Activated CD8-positive, alpha-beta memory T cell treated with anti-CD3 and anti-CD28 coated beads, Interleukin-2, amount 50 U/mL, for 48 hours (primary cell): ENCODE measurements around the gene TTC6.
"Not testable (repeated sequence)": the region's sequence is repeated elsewhere in the genome, so short reads cannot be mapped to it uniquely, and the experiment has no call there.

Source experiments
- DNase-seq: peaks from one replicate; pipeline ENCODE4 v3.0.0-alpha.2; 2020

TTC6 gene, protein sequence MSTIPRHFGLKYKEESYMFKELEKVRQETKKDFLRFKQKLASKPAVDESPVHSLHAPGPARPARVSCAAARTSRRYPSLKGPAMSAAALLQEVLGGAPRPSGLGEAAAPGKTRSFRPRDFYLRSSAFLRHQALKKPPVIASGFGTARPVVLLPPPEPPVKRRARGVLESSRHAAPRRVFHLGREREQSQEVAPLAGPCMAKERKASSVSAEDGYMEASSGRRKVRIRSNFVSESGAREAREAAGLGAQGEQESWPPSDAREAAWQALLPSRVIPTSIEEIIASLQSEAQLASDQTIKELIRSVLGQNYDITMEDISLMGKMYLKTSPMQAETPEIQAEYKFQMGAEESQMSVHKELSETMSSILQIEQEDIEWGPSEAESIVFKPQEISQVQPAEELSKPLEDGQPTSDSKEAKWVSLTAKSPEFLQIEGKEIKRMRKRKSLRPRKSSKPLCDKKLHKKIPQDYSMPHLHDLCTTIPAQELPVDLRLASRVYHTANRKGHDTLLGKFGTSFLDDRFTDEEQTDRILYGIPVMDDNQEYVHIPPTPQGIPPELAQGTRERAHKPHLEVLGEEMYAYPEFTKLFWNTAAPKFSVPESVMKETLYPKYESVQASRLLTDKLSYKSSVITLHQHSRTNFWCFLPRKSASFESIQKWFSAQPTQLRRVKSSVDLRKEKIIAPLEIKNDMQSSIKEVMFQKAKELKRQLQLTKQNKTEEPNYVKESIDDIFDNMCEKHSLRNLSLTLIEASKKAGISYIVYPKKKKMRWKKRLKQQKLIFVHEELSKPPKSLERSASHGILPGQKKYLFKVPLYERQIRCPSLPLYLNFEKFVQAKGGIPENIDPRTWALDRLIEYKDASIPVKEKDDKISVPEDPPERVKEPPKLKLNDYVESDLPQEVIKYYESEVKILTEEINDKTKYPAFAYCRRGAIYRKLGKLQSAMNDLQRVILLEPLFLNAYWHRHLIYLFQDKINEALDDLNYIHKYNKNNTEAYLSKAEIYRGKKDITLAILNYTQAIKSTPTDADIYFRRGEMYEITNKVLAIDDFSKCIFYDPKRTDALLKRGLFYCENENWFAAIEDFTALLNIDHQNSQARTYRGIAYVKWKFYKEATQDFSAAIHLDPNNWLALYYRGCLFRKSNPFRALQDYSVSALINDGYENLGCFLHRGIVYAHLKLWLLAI (N-terminal part only)

DNA sequence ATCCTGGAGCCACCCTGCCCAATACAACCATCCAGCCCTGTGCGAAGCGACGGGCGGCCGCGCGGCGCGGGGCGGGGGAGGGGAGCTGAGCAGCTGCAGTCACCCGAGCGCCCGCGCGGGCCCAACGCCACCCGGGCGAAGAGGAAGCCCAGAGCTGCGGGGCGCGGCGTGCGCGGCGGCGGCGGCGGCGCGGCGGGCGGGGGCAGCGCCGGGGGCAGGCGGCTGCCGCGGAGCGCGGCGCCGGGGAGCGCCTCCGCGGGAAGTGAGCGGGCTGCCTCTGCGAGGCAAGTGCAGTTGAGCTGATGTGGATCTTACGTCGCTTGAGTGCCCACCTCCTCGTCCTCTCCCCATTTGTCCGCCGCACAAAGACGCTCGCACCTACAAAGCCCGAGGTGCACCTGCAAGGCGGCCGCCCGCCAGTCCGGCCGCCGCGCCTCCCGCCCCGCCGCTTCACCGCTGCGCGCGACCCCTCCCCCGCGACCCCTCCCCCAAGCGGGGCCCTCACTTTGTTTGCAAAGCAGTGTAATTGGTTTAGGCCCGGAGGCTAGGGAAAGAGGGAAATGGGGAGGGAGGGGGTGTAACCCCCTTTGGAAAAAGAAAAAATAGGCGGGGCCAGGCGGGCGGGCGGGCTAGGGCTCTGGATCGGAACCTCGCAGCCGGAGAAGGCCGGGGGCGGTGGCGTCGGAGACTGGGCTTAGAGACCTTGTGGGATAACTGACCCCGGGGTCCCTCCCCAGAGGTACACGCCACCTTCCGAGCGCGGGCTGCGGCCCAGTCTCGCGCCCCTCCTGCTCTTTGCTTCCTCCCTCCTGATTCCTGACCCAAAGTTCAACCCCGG lies at the start of gene TTC6, which contains the start of gene FOXA1:
Gene TTC6, plus strand, starts transcription at position 659 of the 838 bp plus-strand sequence. CDS start 26,436 bp downstream, outside the sequence.
Gene FOXA1, minus strand, starts transcription at position 279 of the 838 bp plus-strand sequence. Its CDS starts 277 bp downstream, at position 2.
- peak; percentile 51 for DNase-seq

DNA sequence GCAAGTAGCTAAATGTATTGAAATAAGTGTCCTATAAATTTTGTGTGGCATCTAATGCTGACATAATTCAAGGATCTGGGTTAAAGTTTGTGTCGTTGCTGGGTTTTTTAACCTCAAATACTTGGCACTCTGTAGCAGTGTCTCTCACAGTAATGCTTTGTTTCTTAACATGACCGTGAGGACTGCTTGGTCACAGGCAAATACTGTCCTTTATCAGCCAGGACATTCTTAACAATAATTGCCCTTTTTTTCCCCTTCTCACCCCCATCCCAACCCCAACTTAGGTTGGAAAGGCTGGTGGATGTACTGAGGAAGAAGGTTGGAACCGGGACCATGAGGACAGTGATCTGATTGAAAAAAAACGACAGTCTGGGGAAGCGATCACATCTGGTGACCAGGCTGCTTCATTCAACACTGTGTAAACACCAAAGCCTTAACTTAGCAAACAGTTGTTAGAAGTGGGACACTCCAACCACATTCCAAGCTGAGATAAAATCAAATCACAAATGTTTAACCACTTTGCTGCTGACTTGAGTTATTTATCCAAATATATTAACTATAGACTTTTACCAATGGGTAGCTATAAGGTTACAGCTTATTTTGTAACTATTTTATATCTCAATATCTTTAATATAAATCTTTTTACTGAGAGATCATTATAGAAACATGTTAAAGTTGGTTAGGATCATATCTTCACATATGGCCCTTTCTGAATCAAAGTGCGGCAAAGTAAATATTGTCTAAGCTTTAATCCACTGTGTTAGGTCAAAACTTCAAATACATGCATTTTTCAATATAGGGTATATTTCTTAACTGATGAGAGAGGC lies 48.6 kb upstream of the TTC6 start:
- no peak for DNase-seq

DNA sequence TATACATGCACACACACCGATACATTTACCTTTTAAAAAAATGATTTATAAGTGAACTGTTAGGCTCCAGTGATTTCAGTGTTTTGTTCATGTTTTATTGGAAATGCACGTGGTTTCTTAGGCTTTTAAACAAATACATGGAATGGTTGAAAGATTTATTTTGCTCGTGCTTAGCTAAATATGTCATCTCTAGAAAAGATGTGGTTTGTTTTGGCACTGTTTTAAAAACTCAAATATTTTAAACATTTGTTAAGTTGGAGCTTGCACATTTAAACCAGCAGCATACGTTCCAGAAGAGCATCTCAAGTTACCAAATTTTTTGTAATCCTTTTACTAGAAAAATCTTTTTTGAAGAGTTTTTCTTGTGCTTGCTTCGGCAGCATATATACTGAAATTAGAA lies 44.9 kb upstream of the TTC6 start:
- no peak for DNase-seq

DNA sequence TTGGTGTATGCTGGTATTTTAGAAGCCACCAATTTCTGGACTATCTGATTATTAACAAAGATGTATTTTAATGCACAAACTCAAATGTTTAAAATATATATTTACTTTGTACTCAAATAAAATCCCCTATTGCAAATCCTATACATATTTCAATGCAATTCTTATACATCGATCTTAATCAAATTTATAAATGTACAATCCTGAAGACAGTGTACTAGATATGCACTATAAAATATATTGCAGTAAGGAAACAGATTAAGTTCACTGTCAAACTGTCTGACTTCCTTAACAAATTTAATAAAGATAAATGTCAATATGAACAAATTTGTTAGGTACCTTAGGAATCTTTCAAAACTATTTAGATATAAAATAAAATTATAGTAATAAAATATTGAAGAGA lies 44.3 kb upstream of the TTC6 start:
- DNase-seq = no peak

DNA sequence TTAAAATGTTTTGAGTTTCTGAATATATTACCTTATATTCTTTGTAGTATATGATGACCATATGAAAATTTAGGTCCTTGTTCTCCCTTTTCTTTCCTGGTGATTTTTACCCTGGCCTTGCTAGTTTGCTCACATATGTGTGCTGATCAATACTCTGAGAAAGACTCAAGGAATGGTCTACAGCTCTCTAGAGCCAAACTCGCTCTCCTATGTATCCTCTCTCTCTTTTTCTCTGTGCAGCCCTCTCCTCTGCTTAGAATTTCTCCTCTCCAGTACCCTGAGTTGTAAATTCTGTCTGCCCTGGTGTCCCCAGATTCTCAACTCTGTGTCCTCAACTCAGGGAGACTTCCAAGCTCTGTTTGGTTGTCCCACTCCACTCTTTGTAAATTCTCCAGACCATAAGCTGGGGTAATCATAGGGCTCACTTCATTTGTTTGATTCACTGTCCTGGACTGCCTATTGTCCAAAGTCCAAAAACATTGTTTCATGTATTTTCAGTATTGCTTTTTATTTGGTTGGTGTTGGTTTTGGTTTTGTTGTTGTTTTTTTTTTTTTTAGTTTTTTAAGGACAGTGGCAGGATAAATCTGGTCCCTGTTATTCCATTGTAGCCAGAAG lies 41.4 kb upstream of the TTC6 start:
- no peak for DNase-seq

DNA sequence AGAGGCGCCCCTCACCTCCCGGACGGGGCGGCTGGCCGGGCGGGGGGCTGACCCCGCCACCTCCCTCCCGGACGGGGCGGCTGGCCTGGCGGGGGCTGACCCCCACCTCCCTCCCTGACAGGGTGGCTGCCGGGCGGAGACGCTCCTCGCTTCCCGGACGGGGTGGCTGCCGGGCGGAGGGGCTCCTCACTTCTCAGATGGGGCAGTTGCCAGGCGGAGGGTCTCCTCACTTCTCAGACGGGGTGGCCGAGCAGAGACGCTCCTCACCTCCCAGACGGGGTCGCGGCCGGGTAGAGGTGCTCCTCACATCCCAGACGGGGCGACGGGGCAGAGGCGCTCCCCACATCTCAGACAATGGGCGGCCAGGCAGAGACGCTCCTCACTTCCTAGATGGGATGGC lies 39.8 kb upstream of the TTC6 start:
- not testable (repeated sequence) for DNase-seq

DNA sequence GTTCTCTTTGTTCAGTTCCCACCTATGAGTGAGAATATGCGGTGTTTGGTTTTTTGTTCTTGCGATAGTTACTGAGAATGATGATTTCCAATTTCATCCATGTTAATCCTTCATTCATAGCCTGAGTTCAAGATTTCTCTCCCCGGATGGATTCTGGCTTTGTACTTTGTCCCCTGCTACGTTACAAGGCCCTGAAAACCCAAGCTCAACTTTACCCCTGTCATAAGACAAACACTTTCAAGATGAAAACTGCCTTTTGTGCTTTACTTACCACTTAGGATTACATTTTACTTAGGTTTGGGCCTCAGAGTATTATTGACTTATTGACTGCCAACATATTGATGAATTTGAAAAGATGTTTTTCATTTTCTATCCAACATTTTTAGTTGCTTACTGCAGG lies 36.7 kb upstream of the TTC6 start:
- no peak for DNase-seq

DNA sequence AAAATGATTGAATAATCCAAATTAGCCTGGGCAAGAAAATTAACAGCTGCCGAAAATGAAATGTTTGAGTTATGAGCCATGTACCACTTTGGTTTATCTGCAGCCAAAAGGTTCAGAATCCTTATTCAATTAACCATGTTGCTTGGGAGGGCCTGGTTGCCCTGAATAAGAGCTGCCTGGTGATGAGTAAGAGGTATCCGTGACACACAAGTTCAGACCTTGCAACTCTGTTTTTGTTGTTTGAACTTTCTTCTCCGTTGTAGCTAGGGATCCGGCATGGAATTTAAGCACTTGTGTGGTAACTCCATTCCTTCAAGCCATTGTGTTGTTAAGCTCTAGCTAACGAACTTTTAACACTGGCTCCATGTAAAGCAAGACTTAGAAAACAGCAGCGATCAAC lies 36.0 kb upstream of the TTC6 start:
- no peak for DNase-seq

DNA sequence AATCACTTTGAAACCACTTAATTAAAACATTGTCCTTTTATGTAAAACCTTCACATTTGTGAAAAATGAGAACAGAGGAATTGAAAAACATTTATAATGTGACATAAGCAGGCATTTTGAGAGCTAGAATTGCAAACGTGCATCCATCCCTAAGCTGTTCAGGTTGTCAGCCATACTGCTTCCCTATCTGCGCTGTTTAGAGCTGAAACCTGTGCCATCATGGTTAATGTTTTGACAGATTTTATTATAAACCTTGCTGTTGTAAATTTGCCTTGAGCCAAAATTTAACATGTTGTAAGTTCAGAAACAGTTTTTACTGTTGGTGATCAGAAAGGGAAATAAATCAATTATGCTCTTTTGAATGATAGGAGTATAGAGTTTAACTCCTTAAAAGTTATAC lies 32.2 kb upstream of the TTC6 start:
- no peak for DNase-seq

DNA sequence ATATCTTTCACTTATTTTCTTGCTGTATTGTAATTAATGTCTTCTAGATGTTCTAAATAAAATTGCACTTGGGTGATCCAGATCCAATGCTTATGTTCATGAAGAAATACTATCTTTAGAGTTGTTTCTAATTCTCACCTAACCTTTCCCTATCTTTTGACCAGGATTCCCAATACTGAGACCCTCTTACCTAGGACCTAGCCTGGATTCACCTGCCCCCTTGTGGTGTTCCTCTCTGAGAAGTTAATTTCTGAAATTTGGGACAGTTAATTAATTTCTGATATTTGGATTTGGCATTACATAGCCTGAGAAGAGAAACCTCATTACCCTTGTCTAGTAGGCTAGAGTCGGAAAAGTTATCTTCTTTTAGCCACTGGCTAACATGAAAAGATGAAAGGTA lies 29.9 kb upstream of the TTC6 start:
- DNase-seq = no peak

DNA sequence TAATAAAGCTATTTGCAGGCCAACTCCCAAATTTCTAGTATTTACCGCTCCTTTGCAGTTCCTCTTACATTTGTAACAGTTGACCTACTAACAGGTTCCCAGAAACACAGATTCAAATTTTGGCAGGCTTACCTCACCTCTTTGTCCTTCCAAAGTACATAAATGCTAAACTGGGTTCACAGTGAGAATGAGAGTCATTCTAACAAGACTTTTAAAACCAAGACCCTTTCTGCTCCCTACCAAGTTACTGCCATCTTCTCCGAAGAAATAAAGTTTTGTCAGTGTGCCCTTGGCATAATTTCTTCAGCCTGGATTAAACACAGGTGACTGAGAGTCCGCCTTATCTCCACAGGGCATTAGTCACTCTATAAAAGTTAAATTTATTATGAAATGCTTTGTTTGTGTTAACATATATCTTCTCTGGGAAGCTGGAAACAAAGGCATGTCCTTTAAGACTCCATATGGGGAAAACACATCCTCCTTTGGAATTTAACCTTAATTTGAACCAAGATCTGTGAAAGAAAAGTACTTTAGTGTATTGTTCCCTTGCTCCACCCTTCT lies 28.5 kb upstream of the TTC6 start:
- no peak for DNase-seq

DNA sequence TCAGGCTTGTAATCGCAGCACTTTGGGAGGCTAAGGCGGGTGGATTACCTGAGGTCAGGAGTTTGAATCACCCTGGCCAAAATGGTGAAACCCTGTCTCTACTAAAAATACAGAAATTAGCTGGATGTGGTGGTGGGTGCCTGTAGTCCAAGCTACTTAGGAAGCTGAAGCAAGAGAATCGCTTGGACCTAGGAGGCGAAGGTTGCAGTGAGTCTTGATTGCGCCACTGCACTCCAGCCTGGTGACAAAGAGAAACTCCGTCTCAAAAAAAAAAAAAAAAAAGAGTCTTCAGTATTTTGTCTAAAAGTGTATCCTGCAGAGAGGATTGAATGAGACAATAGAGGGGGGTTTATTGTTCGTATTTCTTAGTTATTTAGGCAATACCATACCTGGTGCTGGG lies 25.7 kb upstream of the TTC6 start:
- DNase-seq = no peak

DNA sequence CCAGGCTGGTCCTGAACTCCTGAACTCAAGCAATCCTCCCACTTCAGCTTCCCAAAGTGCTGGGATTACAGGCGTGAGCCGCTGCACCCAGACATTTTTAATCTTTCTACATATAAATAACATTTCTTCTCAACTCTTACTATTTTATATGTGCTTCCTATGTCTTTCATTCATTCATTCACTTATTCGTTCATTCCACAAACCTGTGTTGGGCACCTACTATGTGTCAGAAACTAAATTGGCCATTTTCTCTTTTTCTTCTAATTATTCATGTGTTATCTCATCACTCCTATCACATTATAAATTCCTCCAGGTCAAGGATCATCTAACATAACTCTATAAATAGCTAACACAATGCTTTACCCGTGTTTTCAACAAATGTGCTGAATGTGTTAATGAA lies 24.0 kb upstream of the TTC6 start:
- no peak for DNase-seq

DNA sequence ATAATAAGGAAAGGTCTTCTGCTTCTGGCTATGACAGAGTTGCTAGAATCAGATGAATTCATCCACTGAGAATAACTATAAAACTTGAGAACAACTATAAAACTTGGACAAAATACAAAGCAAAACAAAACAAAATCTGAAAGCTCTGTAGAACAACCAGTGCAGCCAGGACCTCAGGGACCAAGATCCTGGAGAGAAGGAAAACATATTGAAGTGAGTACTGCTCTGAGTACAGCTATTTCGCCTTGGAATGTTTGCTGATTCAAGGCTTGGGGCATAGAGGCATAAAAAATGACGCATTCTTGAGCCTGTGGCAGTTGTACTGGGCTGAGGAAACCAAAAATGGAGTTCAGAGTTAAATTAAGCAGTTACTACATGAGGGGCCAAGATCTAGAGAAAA lies 22.1 kb upstream of the TTC6 start:
- no peak for DNase-seq

DNA sequence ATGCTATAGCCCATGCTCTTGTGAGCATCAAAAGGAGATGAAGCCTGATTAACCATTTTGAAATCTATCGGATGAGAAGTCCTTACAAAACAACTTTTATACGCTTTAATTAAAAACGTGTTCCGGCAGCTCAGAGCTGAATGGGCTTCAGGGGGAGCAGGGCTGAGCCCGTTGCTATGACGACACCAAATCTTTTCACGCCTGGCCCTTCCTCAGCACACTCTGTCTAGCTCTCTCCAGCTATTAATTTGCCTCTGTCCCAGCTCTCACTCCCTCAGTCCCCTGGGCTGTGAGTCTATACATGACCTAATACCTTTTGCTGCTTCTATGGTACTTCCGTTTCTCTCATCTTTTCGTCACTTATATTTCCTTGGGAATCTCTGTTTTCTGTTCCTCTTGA lies 16.2 kb upstream of the TTC6 start:
- DNase-seq = no peak

DNA sequence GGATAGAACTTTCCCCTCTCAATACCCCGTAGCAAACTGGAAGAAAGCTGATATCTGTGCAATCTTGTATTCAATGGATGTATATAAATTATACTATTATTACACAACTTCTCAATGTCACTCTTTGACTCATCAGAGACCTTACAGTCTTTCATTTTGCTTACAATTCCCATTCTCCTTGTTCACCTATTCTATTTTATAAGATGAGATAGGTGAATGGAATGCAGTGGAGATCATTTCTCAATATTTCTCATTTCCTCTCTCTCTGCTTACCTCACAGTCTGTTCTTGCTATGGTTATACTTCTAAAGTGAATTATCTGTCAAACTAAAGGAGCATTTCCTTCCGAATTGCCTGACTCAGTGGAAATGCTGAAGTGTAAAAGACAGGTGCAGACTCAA lies 15.3 kb upstream of the TTC6 start:
- no peak for DNase-seq

DNA sequence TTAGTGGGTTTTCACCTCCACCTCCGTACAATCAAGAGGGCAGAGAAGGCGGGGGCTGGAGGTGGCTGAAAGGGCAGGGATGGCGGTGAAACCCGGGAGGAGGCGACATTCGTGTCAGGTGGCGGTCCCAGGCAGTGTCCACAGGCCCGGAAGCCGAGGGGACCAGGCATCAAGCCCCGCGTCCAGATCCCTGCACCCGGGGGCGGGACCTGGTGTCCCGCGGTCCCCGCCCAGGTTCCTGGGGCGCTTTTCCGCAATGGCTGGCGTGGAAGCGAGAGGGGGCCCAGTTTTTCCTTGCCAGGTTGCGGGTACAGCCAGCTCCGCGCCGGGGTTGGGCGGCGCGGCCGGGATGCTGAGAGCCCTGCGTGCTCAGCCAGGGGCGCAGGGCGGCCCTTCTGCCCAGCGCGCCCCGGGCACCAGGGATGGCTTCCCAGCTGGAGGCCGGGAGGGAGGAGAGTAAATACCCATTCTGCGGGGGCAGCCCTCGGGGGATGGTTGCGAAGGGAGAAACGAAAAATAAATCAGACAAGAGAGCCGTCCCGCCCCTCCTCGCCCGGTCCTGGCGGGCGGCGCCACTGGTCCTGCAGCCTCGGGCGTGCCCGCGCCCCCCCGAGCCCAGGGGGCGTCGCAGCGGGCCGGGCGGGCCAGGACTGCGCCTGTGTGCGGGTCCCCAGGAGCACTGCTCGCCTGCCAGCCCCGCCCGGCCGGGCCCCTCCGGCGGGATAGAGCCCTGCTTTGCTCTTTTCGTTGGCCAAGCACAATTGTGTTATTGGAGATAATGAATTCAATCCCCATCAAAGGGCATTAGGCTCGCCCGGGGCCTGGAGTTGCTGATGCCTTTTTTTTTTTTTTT lies 11.8 kb upstream of the TTC6 start:
- no peak for DNase-seq

DNA sequence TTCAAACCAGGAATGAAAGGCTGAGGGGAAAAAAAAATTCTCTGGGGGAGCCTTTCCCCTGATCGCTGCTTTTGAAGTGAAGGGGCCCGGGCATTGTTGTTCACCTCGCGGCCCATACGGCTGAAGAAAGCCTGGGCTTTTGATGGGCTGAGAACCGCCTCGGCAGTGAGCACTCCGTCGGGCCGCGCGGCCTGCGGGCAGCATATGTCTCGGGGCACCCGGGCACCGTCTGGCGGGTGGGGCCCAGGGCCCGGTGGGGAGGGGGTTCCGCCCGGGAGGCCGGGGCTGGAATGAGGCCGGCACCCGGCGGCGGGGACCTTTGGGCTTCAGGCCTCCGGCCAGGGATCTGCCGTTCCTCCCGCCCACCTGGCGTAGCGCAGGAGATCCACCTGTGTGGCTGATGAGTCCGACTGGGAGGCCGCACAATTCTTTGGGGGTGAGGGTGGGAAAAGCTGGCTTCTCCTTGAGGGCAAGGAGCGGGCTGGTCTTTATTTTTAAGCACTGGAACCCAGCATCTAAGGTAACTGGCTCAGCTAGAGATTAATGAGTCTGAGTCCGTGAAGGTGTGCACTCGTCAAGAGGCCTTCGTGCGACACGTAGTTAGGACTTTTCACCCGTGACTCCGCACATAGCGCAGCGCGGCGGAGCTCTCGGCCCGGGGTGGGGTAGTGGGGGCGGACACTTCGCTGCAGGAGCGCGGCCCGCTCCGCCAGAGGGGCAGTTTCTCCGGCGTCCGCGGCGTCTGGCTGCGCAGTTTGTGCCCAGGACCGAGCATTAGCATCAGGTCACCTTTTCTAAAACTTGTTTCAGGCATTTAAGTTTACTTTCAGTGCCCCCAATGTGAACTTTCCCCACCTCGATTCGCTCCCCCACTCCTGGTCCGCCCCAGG lies 11.0 kb upstream of the TTC6 start:
- DNase-seq = no peak

DNA sequence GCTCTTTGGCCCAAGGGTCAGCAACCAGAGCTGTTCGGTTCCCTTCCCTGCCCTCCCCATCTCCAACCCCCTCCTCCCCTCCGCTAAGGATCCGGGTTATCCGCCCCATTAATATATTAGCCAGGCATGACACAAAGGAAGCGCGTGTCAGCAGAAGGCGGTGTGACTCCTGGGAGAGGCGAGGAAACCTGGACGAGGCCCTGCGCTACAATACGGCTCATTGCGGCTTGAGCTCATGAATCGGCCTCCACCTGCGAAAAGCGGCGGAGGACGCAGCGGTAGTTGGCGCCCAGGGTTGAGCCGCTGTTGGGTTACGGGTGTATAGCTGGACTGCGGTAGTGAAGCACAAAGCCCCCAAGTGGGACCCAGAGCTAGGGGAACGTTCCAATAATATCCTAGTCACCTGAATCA lies 10.3 kb upstream of the TTC6 start:
- no peak for DNase-seq
